Effector memory CD4-positive, alpha-beta T cell (primary cell): Measurements from ENCODE around the gene AHCTF1.
"Not testable (repeated sequence)": the region's sequence is repeated elsewhere in the genome, so short reads cannot be mapped to it uniquely, and the experiment has no call there.

ENCODE experiments used
- DNase-seq, 3 donors: peaks; one replicate each; pipeline ENCODE4 v3.0.0-alpha.2; 2020
- H3K27ac ChIP-seq: 2 replicates; pipeline ENCODE4 v1.7.0; 2013; ENCODE audit warnings: mild to moderate bottlenecking, low read length, moderate library complexity; ENCODE audit not compliant: insufficient read depth, poor library complexity, severe bottlenecking
- H3K27me3 ChIP-seq: replicated peaks from 2 replicates; pipeline ENCODE4 v1.7.0; 2013; ENCODE audit warnings: mild to moderate bottlenecking, low read length; ENCODE audit not compliant: insufficient read depth, control insufficient read depth, poor library complexity, severe bottlenecking
- H3K36me3 ChIP-seq: 2 replicates; pipeline ENCODE4 v1.7.0; 2013; ENCODE audit warnings: mild to moderate bottlenecking, low read length, moderate library complexity; ENCODE audit not compliant: control insufficient read depth, insufficient read depth
- H3K4me1 ChIP-seq: 2 replicates; pipeline ENCODE4 v1.7.0; 2013; ENCODE audit warnings: low read length, mild to moderate bottlenecking; ENCODE audit not compliant: control insufficient read depth, insufficient read depth, poor library complexity, severe bottlenecking
- H3K4me3 ChIP-seq: 2 replicates; pipeline ENCODE4 v1.7.0; 2013; ENCODE audit warnings: low read length, low read depth, mild to moderate bottlenecking; ENCODE audit not compliant: insufficient read depth, poor library complexity, severe bottlenecking
- H3K9me3 ChIP-seq: 2 replicates; pipeline ENCODE4 v1.7.0; 2013; ENCODE audit warnings: mild to moderate bottlenecking, low read length, moderate library complexity; ENCODE audit not compliant: control insufficient read depth

Gene AHCTF1

DNA sequence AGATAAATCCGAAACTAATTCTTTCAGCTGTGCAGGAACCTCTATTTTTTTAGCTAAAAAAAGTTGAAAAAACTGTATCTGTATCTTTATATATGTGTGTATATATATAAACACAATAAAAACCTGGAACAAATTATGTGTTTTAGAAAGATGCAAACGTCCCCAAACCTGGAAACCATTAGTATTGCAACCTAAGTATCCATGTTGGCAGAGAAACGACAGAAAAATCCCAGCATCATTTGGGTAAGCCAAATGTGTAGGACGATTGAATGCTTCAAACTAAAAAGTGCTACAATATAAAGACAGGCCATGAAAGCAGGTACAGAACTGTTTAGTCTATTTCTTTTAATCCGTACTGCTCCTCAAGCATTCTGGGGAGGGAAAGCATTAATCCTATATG is 87.9 kb downstream of the AHCTF1 start:
- peaks cover 52% of the 10 kb centered on the region for H3K36me3 ChIP-seq

DNA sequence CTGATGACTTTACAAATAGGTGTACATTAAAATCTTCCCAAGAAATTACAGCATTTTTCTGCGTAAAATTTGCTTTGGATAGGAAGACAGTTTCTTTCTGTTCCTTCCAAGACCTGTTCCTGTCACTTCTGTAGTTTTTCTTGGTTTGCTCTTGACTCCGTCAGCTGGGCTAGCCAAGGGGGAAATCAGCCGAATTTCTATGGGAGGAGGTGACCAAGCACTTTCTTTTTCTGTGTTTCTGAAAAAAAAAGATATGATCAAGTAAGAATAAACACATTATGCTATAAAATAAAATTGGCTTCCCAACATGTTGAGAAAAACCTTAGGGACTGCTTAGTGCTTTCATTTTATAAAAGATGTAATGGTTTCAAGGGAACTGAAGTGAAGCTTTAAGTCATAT is 91.0 kb downstream of the AHCTF1 start:
- H3K27ac ChIP-seq, H3K9me3 ChIP-seq, DNase-seq, H3K4me1 ChIP-seq, H3K27me3 ChIP-seq, H3K4me3 ChIP-seq: not testable (repeated sequence)
- H3K36me3 ChIP-seq = peaks cover 29% of the 10 kb centered on the region

More for the DNA sequence above, 87.9 kb downstream of the AHCTF1 start:
- no peaks in the 10 kb centered on the region for H3K27me3 ChIP-seq
- no peak for DNase-seq
- no peaks in the 10 kb centered on the region for H3K9me3 ChIP-seq
- no peaks in the 10 kb centered on the region for H3K4me1 ChIP-seq
- no peak overlapping the region for H3K4me3 ChIP-seq
- H3K27ac ChIP-seq = no peak overlapping the region

DNA sequence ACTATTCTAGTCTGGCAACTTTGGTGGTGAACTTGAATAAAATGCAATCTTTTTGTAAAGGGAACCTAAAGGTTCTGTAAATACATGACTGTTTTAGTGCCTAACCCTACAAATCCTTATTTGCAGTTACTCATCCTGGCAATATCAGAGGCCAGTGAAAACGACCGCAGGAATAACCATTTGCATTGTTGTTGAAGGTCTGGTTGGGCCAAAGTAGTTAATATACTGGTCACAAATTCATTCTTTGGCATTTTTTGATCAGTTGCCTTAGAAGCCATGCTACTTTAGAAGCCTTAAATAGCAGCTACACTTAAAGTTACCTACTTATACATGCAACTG is 93.7 kb downstream of the AHCTF1 start:
- no peak for DNase-seq
- no peaks in the 10 kb centered on the region for H3K9me3 ChIP-seq
- H3K36me3 ChIP-seq = peaks cover 16% of the 10 kb centered on the region
- no peak overlapping the region for H3K4me3 ChIP-seq
- H3K4me1 ChIP-seq = no peaks in the 10 kb centered on the region
- H3K27ac ChIP-seq = no peak overlapping the region
- no peaks in the 10 kb centered on the region for H3K27me3 ChIP-seq

DNA sequence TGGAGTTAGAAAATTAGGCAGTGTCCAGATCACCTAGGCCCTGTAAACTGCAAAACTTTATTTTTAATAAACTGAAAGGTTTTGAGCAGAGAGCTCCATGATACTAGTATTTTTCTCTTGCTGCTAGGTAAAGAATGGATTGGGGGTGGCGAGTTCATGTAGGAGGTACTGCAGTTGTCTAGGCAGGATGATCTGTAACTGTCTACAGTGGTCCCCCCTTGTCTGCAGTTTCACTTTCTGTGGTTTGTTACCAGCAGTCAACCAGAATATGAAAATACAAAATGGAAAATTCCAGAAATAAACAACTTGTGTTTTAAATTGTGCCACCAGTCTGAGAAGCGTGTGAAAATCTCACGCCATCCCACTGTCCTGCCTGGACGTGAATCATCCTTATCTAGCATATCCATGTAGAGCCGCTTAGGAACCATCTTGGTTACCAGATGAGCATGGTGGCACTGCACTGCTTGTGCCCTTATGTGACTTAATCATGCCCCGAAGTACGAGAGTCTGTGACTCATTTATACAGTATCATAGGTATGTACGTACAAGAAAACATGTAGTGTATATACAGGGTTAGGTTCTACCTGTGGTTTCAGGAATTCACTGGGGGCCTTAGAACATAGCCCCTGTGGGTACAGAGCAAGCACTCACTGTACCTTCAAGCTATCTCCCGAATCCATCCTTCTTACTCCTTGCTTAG is 94.2 kb downstream of the AHCTF1 start:
- H3K9me3 ChIP-seq = no peaks in the 10 kb centered on the region
- no peaks in the 10 kb centered on the region for H3K27me3 ChIP-seq
- H3K4me3 ChIP-seq = no peak overlapping the region
- H3K27ac ChIP-seq = no peak overlapping the region
- H3K4me1 ChIP-seq = no peaks in the 10 kb centered on the region
- peaks cover 11% of the 10 kb centered on the region for H3K36me3 ChIP-seq
- no peak for DNase-seq

DNA sequence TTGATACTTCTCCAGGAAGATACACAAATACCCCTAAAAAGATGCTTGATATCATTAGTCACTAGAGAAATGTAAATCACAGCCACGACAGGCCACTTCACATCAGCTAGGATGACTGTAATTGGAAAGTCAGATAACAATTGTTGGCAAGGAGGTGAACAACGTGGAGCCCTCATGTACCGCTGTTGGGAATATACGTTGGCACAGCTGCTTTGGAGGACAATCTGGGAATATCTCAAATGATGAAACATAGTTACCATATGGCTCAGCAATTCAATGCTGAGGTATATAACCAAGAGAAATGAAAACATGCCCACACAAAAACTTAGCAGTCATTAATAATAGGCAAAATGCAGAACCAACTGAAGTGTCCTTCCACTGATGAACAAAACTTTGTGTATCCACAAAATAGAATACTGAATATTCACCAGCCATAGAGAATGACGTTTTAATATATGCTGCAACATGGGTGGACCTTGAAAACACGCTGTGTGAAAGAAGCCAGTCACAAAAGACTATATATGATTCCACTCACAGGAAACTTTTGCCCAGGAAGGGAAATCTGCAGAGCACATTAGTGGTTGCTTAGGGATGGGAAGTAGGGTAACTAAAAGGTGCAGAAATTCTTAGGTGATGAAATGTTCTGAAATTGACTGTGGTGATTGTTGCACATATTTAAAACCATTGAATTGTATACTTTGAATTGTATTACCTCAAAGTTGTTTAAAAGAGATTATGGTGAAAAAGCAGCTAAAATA is 95.4 kb downstream of the AHCTF1 start:
- no peak for DNase-seq
- Histone ChIP-seq H3K36me3 (peaks cover 8% of the 10 kb centered on the region), H3K9me3 (no peaks in the 10 kb centered on the region), H3K27me3 (no peaks in the 10 kb centered on the region), H3K4me1 (no peaks in the 10 kb centered on the region), H3K27ac (no peak overlapping the region), H3K4me3 (no peak overlapping the region)

DNA sequence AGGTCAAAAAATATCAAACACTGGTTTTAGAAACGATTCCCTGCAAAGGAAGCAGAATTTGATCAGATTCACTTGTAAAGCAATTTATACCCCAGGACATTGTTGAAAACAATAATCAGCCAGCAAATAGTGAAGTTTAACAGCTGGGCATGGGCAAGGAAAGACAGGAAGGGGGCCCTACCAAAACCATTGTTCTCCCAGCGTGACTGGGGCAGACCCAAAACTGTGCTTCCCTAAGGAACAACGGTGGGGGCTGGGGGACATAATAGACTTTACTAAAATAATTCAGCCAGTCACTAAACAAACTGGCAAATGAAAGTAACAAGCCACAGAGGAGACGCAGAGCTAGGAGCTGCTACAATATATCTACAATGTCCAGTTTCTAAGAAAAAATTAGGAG is 100.2 kb downstream of the AHCTF1 start:
- DNase-seq = no peak
- no peaks in the 10 kb centered on the region for H3K36me3 ChIP-seq
- no peaks in the 10 kb centered on the region for H3K27me3 ChIP-seq
- no peak overlapping the region for H3K27ac ChIP-seq
- no peak overlapping the region for H3K4me3 ChIP-seq
- no peaks in the 10 kb centered on the region for H3K9me3 ChIP-seq
- H3K4me1 ChIP-seq = no peaks in the 10 kb centered on the region

DNA sequence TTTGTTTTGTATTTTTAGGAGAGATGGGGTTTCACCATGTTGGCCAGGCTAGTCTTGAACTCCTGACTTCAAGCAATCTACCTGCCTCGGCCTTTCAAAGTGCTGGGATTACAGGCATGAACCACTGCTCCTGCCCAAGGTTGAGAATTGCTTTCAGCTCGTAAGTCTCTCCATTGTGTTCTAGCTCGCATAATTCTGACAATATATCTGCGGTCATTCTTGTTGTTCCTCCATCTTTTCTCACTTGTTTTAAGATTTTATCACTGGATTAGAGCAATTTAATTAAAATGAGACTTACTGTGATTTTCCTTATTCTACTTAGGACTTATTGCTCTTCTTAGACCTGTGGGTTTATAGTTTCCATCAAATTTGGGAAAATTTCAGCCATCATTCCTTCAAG is 102.9 kb downstream of the AHCTF1 start:
- Histone ChIP-seq H3K4me1 (no peaks in the 10 kb centered on the region), H3K27me3 (no peaks in the 10 kb centered on the region), H3K27ac (no peak overlapping the region), H3K9me3 (no peaks in the 10 kb centered on the region), H3K36me3 (no peaks in the 10 kb centered on the region), H3K4me3 (no peak overlapping the region)
- no peak for DNase-seq

DNA sequence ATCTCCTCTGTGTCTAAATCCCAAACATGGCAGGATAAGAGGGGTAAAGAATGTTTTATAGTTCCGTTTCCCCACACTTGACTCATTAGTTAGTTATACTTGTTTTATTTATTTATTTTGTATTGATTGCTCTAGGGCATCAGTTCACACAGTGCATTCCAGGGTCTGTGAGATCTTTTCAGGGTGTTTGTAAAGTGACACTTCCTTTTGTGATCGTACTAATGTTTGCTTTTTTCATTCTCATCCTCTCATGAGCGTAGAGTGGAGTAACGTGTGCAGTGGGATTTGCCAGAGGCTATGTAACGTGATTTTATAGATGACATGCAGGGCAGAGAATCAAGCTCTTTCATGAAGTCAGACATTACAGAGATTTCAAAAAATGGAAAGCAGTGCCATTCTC is 104.4 kb downstream of the AHCTF1 start:
- Histone ChIP-seq H3K36me3 (no peaks in the 10 kb centered on the region), H3K9me3 (no peaks in the 10 kb centered on the region), H3K27me3 (no peaks in the 10 kb centered on the region), H3K4me1 (no peaks in the 10 kb centered on the region), H3K27ac (no peak overlapping the region), H3K4me3 (no peak overlapping the region)
- DNase-seq = no peak

DNA sequence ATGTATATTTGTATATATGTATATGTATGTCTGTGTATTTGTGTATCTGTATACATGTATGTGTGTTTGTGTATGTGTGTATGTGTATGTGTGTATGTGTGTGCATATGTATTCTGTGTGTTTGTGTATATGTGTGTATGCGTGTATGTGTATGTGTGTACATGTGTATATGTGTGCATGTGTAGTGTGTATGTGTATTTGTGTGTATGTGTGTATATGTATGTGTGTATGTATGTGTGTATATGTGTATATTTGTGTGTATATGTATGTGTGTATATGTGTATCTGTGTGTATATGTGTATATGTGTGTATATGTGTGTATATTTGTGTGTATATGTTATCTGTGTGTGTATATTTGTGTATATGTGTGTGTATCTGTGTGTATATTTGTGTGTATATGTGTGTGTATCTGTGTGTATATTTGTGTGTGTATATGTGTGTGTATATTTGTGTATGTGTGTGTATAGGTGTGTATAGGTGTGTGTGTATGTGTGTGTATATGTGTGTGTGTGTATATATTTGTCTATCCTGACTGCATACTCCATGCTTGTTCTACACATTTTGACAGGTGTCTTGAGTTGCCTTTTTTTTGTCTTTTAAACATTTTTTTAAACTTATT is 106.1 kb downstream of the AHCTF1 start:
- Histone ChIP-seq H3K27me3 (no peaks in the 10 kb centered on the region), H3K36me3 (no peaks in the 10 kb centered on the region), H3K4me1 (no peaks in the 10 kb centered on the region), H3K4me3 (no peak overlapping the region), H3K9me3 (no peaks in the 10 kb centered on the region), H3K27ac (no peak overlapping the region)
- no peak for DNase-seq

DNA sequence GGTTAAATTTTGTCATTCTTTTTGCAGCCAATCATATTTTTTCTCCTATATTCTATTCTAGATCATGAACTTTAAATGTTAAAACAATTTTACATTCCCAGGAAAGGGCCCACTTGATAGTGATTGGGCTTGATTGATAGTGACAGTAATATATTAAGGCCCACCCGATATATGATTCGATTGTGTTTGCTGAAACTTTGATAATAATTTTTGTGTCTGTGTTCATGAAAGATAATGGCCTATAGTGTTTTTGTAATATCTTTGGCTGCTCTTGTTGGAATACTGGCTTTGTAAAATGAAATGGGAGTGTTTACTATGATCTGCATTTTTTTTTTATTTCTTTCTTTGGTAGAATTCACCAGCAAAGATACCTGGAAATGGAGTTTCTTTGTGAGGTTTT is 107.2 kb downstream of the AHCTF1 start:
- Histone ChIP-seq H3K9me3 (no peaks in the 10 kb centered on the region), H3K27ac (no peak overlapping the region), H3K4me3 (no peak overlapping the region), H3K36me3 (no peaks in the 10 kb centered on the region), H3K27me3 (no peaks in the 10 kb centered on the region), H3K4me1 (no peaks in the 10 kb centered on the region)
- DNase-seq = no peak
